ENCODE data around the gene NUTM2F. TPM values are rescaled to one million over a fixed set of nuclear protein-coding genes. Genes with fewer than 3 reads are reported as not detected.
A peak's percentile ranks its signal among the peaks of the same experiment; 100 is the strongest.
"Not testable (repeated sequence)": the region's sequence is repeated elsewhere in the genome, so short reads cannot be mapped to it uniquely, and the experiment has no call there.

NUTM2F gene
- total and polyA plus RNA-seq, 2 experiments from 2014 or later, result 1.7 TPM; not detected in 1

DNA sequence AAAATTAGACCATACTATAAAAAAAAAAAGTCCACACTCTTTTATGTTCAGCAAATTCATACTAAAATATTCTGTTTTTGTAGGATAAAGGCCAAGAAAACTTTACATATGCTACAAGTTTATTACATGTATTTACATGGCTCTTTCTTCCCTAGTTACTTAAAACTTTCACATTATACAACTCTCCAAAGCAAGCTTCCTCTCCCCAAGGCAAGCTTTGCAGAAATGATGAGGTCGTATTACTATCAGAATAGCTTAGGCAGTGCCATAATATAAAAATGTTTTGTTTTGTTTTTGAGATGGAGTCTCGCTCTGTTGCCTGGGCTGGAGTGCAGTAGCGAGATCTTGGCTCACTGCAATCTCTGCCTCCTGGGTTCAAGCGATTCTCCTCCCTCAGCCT is 8.0 kb upstream of the NUTM2F start:
- H3K4me1 ChIP-seq (ENCODE audit: low read depth); H3K27me3 ChIP-seq; H3K9me3 ChIP-seq (ENCODE audit: low read depth); H3K4me3 ChIP-seq; H3K36me3 ChIP-seq; H3K27ac ChIP-seq; DNase-seq (ENCODE audit: low read depth in 1 of 2, low spot score in 1 of 2): not testable (repeated sequence)

DNA sequence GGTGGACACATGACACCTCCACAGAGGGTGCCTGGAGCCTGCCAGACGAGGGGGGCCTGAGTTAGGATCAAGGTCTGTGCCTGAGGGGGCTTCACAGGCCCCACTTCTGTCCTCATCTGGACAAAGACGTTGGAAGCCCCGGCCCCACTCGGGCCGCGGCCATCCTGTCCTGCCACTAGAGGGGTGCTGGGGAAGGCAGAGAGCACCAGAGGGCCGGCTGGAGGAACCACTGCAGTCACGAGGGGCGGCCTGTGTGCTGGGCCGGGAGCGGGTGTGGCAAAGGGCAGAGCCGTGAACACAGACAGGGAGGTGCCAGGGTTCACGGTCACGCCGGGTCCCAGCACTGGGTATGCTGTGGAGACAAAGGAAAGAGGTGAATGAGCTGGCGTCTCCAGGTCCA is 2.9 kb downstream of the NUTM2F start:
- H3K4me1 ChIP-seq (ENCODE audit: low read depth); H3K36me3 ChIP-seq; H3K27ac ChIP-seq; DNase-seq (ENCODE audit: low read depth in 1 of 2, low spot score in 1 of 2); H3K4me3 ChIP-seq; H3K9me3 ChIP-seq (ENCODE audit: low read depth); H3K27me3 ChIP-seq: not testable (repeated sequence)

DNA sequence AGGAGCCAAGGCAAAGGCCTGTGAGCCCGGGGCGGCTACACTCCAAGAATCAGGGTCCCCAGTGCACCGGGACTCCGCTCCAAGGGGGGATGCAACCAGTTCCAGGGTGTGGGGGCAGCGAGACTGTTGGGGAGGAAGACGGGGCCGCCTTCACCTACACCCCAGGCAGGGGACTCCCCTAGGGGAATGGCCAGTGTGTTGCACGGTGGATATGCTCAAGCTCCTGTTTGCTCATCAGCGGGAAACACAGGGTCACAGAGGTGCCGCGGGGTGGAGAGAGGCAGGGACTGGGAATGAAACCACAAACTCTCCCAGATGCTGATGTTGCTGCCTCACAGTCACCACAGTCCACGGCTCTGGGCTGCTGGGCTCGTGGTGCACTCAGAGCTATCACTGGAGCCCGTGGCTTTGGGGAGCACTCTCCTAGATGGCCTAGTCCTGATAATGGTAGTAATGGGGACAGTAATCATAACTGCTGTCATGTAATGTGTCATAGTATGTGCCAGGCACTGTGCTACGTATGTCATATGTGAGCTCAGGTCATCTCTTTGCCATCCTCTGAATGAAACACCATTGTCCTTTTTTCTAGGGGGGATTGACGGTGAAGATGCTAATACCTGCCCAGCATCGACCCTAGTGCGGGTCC is 5.2 kb downstream of the NUTM2F start:
- not testable (repeated sequence) for H3K36me3 ChIP-seq; H3K4me1 ChIP-seq (ENCODE audit: low read depth); H3K9me3 ChIP-seq (ENCODE audit: low read depth); H3K27me3 ChIP-seq; DNase-seq (ENCODE audit: low read depth in 1 of 2, low spot score in 1 of 2); H3K4me3 ChIP-seq; H3K27ac ChIP-seq

DNA sequence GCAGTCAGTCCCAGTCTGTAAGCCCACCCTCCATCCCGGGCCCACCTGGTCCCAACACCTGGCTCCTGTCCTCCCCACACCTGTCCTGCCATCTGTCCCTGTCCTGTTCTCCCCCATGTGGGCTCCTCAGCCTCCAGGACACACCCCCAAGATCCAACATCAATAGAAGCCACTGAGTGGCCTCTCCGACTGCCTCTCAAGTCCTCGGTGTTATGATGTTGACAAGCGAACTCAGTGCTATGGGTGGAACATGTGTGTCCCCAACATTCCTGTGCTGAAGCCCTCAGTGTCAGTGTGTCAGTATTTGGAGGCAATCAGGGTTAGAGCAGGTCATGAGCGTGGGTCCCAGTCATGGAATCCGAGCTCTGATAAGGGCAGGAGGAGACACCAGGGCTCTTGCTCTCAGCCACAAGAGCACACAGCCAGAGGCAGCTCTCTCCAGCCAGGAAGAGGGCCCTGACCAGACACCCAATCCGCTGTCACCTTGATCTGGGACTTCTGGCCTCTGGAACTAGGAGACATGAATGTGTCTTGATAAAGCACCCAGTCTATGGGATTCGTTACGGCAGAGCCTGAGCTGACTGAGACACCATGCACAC is 6.0 kb downstream of the NUTM2F start:
- H3K4me3 ChIP-seq; H3K9me3 ChIP-seq (ENCODE audit: low read depth); H3K4me1 ChIP-seq (ENCODE audit: low read depth); H3K27ac ChIP-seq; H3K36me3 ChIP-seq; H3K27me3 ChIP-seq: not testable (repeated sequence)
- peak in 1 of 2 donors; percentile 29 for DNase-seq (ENCODE audit: low read depth in 1 of 2, low spot score in 1 of 2)

DNA sequence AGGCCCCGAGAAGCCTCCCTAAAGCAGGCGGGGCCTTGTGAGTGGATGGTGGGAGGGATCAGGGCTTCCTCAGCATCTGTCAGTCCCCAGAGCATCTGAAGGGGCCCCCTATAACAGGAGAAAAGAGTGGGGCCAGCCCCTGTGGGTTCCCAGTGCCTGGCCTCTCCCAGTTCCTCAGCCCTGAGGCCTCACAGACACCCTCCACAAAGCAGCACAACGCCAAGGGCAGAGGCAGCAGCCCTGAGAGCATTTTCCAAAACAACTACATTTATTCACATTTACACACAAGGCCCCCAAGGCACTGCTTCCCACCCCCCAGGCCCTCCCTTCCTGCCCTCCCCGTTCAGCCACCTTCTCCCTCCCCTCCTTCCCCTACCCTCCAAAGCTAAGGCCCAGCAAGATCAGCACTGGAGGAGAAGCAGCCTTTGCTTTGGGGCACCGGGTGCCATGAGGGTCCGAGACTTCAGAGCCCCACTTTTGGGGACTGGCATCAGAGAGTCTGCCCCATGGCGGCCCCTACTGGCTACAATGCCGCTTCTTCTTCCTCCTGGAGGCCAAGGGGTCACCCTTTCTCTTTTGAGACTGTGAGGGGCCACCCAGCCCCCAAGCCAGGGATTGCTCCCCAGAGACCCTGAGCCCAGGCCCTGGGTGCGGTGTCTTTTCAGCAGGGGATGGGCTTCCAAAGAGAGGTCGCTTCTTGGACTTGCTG is 10.3 kb downstream of the NUTM2F start:
- H3K9me3 ChIP-seq (ENCODE audit: low read depth); H3K4me3 ChIP-seq; DNase-seq (ENCODE audit: low read depth in 1 of 2, low spot score in 1 of 2); H3K27me3 ChIP-seq; H3K36me3 ChIP-seq; H3K27ac ChIP-seq; H3K4me1 ChIP-seq (ENCODE audit: low read depth): not testable (repeated sequence)

DNA sequence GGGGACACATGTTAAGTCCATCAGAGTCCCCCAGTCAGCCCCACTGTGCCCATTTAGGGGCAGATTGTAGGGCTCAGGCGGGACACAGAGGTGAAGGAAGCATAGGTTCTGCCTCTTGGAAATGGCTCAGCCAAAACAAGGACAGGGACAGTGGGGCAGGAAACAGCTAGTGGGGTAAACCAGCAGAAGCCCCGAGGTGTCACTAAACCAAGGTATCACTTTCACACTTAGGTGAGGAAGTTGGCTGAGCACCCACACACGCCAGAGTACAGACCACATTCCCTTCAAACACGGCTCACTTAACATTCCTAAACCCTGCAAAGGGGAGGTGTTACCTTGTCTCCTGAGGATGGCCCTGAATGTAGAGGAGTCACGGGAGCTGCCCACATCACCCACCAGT is 12.2 kb downstream of the NUTM2F start:
- not testable (repeated sequence) for H3K27me3 ChIP-seq; H3K4me1 ChIP-seq (ENCODE audit: low read depth); H3K36me3 ChIP-seq; H3K27ac ChIP-seq; H3K9me3 ChIP-seq (ENCODE audit: low read depth); DNase-seq (ENCODE audit: low read depth in 1 of 2, low spot score in 1 of 2); H3K4me3 ChIP-seq

DNA sequence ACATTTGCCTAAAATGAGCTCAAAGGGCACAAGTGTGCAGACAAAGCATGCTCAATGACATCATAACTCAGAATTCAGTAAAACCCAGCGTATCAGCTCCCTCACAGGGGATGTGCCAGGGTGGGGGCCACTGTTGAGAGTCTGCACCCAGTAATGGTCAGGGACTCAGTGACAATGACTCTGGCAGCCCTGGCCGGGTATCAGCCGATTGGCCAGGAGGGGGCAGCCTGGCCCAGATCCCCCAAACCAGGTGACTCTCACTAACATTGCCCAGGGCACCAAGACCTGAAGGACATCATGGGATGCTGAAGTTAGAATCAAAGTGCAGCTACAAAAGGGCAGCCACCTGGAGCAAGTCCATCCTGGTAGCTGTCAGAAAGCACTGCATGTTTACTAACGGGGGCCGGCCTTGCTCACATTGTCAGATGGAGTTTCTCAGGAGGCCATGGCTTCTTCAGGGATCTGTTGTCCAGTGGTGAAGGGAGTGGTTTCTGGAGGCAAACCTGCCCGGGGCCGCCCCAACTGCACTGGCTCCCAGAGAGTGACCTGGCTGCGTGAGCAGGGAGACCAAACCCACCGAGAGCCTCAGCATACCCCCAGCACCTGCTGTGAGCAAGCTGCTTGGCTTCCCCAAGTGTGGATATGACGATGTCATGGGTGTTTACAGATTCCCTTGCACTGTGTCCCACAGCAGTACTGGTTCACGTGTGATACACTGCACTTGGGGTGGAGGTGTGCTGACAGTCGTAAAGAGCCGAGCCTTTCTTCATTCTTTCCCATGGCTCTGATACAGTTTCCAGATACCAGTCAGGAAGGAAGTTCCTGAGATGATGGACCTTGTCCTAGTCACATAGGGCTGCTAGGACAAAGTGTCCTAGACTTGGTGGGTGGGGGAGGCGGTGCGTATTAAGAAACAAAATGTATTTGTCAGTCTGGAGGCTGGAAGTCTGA is 13.1 kb downstream of the NUTM2F start:
- H3K36me3 ChIP-seq; H3K27me3 ChIP-seq; H3K27ac ChIP-seq; H3K4me1 ChIP-seq (ENCODE audit: low read depth); H3K9me3 ChIP-seq (ENCODE audit: low read depth); DNase-seq (ENCODE audit: low read depth in 1 of 2, low spot score in 1 of 2); H3K4me3 ChIP-seq: not testable (repeated sequence)

DNA sequence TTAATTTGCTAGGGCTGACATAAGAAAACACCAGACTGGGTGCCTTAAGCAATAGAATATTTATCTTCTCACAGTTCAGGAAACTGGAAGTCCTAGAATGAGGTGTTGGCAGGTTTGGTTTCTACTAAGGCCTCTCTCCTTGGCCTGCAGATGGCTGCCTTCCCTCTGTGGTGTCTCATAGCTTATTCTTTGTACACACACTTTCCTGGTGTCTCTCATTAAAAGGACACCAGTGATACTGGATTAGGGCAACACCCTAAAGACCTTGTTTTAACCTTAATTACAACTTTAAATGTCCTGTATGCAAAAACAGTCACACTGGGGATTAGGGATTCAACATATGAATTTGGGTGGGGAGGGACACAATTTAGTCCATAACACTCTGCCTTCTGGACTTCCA is 25.1 kb downstream of the NUTM2F start:
- Histone ChIP-seq H3K9me3 (ENCODE audit: low read depth) (no peaks in the 10 kb centered on the region), H3K27me3 (no peaks in the 10 kb centered on the region), H3K36me3 (no peaks in the 10 kb centered on the region), H3K4me3 (no peak overlapping the region), H3K27ac (no peak overlapping the region), H3K4me1 (ENCODE audit: low read depth) (no peaks in the 10 kb centered on the region)
- TF ChIP-seq, protein P1, sequence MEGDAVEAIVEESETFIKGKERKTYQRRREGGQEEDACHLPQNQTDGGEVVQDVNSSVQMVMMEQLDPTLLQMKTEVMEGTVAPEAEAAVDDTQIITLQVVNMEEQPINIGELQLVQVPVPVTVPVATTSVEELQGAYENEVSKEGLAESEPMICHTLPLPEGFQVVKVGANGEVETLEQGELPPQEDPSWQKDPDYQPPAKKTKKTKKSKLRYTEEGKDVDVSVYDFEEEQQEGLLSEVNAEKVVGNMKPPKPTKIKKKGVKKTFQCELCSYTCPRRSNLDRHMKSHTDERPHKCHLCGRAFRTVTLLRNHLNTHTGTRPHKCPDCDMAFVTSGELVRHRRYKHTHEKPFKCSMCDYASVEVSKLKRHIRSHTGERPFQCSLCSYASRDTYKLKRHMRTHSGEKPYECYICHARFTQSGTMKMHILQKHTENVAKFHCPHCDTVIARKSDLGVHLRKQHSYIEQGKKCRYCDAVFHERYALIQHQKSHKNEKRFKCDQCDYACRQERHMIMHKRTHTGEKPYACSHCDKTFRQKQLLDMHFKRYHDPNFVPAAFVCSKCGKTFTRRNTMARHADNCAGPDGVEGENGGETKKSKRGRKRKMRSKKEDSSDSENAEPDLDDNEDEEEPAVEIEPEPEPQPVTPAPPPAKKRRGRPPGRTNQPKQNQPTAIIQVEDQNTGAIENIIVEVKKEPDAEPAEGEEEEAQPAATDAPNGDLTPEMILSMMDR (IDR thresholded peaks at IDR 0.05; ENCODE audit: low read depth, low read length), result no peak
- DNase-seq (ENCODE audit: low read depth in 1 of 2, low spot score in 1 of 2), result no peak

DNA sequence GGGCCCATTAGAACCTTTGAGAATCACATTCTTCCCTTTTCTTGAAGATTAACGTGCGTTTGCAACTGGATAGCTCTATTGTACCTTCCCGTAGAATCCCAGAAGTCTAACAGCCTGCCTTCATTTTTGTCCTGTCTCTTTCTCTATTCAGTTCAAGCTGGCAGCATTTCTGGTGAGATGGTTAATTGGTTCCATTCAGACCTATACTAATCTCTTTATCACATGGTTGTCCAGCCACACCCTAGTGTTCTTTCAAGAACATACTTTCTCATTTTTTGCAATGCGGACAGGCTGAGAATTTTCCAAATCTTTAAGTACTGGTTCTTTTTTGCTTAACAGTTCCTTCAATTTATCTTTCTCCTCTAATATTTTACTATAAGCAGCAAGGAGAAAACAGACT is 26.0 kb downstream of the NUTM2F start:
- no peaks in the 10 kb centered on the region for H3K27me3 ChIP-seq
- no peak for DNase-seq (ENCODE audit: low read depth in 1 of 2, low spot score in 1 of 2)
- H3K36me3 ChIP-seq, result no peaks in the 10 kb centered on the region
- no peak overlapping the region for H3K27ac ChIP-seq
- no peaks in the 10 kb centered on the region for H3K4me1 ChIP-seq (ENCODE audit: low read depth)
- TF ChIP-seq, protein P1 (IDR thresholded peaks at IDR 0.05; ENCODE audit: low read depth, low read length), result no peak
- H3K9me3 ChIP-seq (ENCODE audit: low read depth), result no peaks in the 10 kb centered on the region
- H3K4me3 ChIP-seq, result no peak overlapping the region

Measured in cardiac muscle cell (in vitro differentiated cells and primary cell).